HG03025 (cell line): ENCODE measurements around the gene TSPAN2.

Experiments
- ATAC-seq: cut with Tn5 transposase; IDR thresholded peaks from one replicate; pipeline ENCODE4 v1.9.1; 2021; ENCODE audit warnings: mild to moderate bottlenecking, moderate library complexity; ENCODE audit not compliant: unreplicated experiment, low FRiP score

The TSPAN2 gene

DNA sequence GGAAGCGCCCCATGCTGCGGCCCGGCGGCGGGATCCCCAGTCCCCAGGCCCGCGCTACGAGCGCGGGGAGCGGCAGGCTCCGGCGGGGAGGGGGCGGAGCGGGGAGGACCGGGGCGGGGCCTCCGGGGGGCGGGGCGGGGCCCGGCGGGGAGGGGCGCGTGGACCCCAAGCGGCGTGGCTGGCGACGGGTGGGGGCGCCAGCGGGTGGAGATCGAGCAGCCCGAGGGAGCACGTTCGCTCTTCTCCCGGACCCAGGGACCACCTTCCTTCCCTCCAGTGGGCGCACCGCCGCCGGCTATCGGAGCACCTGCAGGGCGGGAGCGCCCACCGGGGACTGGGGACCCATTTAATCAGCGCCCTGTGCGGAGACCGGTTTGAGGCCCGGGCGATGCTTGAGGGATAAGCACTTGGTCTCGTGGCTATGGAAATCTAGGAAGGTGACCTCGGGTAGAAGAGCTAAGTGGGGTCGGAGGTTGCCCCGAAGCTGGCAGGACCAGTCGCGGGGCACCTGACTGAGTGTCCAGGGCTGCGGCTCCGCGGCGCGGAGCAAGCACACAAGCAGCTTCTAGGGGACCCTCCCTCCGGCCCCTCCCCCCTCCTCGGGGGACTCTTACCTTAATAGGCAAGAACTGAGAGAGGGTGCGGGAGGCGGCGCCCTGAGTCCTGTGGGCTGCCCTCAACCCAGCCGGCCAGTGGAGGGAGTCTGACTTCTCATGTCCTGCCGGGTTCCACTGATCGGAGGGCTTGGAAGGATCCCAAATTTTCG, at the start of gene TSPAN2:
TSS of gene TSPAN2 (minus strand) at position 84 of the 766 bp plus-strand sequence. CDS start at position 13, 71 bp downstream.
- no peak for ATAC-seq

DNA sequence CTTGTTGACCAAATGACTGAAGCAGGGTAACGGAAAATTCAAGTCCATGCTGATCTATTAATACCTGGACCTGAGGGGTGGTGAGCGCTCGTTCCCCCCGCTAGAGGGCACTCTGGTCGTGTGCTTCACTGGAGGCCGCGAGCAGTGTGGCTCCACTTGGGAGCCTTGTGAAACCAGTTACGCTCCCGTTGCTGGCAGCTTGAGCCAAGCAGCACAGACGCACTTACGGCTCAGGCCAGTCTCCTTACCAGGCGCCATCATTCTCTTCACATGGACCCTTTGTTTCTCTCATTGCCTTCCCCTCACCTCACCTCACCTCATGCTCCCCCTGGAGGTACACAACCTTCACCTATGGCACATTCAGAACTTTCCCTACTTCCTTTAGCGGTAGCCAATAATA, 49.7 kb upstream of the TSPAN2 start:
- peak; percentile 90 for ATAC-seq

DNA sequence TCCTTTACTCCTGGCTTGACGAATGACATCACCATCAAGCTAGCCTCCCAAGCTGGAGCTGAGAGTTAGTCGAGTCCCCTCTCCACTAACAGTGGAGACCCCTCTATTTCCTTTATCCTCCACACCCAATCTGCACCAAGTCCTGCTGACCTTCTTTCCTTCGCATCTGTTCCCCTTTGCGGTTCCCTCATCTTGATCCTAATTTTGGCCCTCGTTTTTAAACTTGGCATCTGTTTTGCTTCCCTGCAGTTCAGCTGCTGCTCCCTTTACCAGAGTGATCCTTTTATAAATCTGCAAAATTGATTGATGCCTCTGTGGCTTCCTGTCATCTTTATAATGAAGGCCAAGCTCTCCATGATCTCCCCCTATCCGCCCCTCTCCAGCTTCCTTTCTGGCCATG, 49.0 kb upstream of the TSPAN2 start:
- no peak for ATAC-seq

DNA sequence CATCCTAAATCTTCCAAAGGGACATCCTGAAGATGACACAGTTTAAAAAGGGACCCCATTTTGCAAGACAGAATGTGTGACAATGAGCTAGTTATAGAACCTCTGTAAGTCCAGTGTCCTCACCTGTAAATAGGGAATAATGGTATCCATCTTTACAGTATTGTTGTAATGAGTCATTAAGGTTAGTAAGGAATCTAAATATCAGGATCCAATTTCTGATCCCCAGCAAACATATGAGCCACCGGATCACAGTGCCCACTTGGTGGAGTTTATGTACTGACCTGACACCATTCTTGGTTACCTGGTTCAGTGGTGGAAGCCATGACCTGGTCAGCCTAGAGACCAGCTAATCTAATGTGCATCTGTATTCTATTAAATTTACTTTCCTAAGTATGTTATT, 47.9 kb upstream of the TSPAN2 start:
- ATAC-seq, result no peak

DNA sequence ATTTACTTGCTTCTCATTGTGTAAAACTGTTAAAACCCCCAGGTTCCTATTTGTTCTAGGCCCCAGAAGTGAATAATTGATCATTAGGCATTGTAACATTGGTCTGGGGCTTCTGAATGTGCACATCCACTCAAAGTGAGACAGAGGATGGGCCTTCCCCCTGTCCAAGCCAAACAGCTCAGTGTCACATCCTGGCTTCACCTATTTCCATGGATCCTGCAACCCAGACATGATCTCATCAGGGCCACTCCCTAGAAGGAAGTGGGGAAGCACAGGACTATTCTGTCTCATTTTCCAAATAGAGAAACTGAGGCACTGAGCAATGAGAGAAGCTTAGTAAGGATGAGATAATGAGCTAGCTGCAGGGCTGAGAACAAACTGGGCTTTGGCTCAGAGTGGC, 47.4 kb upstream of the TSPAN2 start:
- ATAC-seq, result no peak

DNA sequence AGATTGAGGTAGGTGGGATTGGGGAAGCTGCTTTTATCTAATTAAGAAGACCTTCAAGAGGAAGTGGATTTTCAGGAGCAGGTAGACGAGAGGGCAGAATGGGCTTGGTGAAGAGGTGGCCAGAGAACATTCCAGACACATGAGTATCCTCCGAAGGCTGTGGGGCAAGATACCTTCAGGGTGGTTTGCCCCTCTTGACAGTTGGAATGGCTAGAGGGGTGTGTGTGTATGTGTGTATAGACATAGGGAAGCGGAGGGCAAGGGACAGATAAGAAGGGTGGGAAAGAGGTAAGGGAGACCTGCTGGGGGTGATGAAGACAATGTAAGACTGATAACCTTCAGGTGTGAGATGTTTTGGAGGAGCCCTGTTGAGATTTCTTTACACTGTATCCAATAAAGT, 46.8 kb upstream of the TSPAN2 start:
- no peak for ATAC-seq

DNA sequence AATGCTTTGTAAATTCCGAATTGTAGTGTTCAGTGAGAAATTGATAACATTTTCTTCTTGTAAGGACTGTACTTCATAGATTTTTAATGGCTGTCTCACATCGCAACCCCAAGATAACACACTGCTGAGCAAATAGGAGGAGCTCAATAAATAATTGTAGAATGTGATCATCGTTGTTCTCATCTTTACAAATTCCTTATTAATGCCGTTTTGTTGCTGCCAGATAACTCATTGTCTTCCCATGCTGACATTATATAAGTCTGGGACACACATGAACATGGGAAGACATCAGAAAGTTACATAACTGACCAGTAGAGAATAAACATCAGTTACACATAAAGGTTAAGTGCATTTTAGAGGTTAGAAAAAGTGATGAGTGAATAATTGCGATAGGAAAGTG, 46.4 kb upstream of the TSPAN2 start:
- ATAC-seq, result no peak

DNA sequence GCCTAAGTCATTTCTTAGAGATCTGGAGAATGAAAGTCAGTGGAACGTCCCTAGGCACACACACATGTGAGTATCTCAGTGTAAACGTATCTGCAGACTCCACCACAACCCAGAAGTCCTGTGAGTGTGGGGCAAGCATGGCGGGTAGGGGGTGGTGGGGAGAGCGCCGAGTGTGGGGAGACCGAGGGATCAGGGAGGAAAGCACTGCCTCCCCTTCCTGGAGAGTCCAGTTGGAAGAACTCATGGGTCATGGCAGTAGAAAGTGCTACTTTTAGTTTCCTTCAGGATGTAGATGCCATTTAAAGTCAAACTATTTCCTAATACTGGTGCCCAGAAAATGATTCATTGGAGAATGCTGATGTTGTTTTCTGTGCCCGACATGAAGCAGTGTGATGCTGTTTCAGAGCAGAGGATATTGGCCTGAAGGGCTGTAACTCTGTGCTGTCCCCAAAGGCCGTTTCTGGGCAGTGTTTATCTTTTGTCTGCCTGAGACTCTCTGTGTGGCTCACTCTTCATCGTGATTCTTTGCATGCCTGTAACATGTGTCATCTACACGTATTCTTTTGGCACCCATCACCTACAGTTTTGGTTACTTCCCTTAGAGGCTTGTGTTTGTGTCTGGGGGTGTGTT, 45.7 kb upstream of the TSPAN2 start:
- ATAC-seq, result no peak

DNA sequence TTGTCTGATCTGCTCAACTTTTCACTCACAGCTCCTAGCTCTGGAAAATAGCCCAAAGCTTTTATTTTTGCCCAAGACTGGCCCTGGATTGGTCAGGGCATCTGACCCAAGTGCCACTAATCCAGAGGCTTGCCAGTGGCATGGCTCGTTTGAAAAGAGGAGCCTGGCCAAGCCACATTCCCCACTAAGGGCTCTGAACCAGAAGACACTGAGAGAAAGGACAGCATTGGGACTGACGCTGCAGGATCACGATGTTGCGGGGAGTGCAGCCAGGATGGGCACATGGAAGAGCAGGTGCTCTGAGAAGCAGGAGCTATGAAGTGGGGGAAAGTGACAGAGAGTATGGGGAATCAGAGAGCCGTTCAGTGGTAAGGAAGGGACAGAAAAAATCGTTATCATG, 44.9 kb upstream of the TSPAN2 start:
- ATAC-seq, result no peak

DNA sequence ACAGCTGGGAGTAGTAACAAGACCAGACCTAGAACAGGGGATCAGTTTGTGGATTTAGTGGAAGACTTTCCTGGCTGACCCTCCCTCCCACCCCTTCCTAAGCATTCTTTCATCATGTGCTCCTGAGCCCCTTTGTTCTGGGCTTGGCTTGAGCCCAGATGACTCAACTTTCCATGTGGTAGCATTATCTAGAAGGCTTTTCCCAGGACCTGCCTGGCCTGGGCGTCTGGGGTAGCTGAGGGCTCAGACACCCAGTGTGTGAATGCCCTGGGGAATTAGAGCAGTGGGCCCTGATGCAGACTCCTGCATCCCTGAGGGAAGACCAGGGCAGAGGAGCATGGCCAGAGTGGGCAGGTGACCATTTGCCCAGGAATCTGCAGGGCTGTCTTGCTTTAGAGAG, 44.1 kb upstream of the TSPAN2 start:
- ATAC-seq, result no peak

DNA sequence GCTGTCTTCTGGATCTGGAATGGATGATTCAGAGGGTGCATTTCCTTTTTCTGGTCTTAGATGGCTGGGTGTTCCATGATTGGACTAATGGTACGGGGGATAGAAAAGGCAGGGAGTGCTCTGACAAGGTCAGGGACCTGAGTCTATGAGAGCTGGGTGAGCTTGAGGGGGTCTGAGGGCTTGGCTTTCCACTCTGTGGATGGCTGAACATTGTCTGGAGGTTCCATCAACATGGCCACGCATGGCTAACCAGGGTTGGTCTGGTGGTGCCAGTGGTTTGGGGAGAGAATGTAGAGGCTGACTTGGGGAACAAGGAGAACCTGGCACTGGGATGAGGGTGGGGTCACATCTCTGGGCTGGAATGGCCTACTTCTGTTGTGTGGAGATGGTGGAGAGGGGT, 41.5 kb upstream of the TSPAN2 start:
- no peak for ATAC-seq

DNA sequence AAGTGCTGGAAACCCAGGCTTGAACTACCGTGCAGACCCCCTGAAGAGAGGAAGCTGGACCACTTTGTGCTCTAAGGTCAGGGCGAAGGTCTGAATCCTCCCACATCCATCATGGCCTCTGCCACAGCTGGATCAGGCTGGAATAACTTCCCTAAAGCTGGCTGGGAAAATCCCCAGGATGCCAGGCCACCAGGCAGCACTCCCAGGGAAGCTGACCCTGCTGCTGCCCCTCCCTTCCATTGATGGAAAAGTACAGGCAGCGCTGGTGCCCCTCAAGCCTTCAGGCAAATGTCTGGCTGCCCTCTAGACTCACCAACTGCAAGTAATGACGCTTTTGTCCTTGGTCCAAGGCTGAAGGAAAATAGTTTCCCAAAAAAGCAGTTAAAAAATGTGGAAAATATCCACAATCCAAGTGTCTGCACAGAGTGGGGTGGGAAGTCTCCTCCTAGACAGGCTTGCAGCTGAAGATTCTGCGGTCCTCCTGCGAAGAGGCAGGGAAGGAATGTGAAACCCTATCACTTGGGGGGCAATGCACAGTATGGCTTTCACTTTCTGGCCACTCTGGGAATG, 39.9 kb upstream of the TSPAN2 start:
- no peak for ATAC-seq

DNA sequence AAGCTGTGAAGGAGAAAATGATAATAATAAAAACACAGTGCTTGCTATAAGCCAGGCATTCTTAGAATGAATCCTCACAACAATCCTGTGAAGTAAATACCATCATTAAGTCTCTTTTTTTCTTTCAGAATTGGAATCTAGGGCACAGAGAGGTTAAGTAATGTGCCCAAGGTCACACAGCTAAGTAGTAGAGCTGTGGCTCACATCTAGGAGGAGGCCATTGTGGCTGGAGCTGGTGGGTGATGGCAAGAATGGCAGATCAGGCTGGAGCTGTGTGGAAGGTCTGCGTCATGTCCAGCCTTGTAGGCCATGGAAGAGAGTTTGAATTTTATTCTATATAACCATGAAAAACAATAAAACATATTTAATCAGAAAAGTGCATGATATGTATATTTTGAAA, 38.2 kb upstream of the TSPAN2 start:
- ATAC-seq, result no peak

DNA sequence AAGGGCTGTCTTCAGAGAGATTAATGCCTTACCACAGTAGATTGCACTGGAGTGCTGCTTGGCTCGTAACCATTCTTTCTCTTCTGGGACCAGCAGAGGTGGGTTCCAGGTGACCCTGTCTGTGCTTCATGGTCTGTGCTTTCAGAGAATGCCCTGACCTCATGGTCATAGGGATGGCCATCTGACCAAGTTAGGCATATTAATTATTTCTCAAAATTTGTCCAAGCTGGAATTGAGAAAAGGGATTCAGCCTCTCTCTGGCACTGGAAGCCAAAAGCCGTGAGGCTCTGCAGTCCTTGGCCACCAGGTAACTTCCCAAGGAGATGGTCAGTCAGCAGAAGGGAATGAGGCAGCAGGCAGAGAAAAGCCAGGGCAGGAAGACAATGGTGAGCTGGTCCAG, 37.2 kb upstream of the TSPAN2 start:
- no peak for ATAC-seq

DNA sequence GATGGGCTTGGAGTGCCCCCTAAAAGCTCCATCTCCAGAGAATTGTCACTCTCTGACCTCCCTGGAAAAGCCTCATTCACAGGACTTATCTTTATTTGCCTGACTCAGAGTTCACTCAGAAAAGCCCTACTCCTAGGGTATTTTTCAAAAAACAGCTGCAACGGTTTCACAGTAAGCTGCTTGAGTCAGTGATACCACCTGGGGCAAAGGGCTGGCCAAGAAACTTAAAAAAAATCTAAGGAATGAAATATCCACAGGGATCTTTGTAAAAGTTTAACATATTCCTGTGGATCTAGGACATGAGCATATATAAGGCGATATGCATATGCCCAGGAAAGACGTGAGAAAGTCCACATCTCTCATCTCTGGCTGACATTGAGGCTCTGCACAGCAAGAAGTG, 33.8 kb upstream of the TSPAN2 start:
- ATAC-seq, result no peak

DNA sequence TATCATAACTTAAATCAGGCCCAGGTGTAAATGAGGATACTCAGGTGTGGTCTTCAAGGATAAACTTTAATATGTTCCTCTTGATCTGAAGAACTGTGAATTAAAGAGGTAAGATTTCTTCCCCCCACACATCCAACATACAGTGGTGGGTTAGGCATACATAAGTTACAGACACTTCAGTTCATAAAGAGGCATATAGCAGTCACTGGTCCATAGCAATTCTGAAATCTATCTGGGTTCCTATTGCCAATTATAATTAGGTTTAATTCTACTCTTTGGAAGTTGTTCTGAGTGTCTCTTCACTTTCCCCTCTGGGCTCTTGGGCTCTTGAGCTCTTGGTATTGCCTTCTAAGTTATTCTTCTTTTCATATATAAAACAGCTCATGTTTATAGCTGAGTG, 32.5 kb upstream of the TSPAN2 start:
- no peak for ATAC-seq

DNA sequence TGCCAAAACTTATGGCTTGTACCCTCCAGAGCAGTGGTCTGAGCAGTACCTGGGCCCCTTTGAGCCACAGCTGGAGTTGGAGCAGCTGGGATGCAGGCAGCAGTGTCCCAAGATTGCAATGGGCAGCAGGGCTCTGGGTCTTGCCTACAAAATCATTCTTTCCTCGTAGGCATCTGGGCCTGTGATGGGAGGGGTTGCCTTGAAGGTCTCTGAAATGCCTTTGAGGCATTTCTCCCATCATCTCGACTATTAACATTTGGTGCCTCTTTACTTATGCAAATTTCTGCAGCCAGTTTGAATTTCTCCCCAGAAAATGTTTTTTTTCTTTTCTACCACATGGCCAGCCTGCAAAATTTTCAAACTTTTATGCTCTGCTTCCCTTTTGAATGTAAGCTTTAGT, 31.0 kb upstream of the TSPAN2 start:
- ATAC-seq, result no peak

DNA sequence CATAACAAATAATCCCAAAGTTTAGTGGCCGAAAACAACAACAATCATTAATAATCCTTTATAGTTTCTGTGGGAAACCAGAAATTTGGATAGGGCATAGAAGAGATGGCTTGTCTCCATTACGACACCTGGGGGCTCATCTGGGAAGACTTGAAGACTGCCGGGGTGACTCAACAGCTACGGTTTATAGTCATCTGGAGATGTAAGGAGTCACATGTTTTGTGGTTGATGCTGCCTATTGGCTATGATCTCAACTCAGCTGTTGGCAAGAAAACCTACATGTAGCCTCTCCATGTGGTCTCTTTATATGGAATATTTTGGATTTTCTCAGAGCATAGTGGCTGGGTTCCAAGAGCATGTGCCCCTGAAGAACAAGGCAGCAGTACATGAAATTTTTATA, 29.3 kb upstream of the TSPAN2 start:
- ATAC-seq, result no peak

DNA sequence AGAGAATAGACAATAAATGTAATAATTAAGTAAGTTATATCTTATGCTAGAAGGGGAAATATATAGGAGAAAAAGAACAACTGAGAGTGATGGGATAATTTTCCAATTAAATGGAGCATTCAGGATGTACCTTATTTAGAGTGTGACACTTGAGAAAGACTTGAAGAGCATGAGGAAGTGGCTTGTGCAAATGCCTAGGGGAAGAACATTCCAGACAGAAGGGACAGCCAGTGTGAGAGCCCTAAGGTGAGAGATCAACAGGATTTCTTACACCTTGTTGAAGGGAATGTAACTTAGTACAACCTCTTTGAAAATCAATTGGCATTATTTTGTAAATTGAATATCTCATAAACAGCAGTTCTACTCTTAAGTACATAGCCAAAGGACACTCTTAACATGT, 28.8 kb upstream of the TSPAN2 start:
- no peak for ATAC-seq

DNA sequence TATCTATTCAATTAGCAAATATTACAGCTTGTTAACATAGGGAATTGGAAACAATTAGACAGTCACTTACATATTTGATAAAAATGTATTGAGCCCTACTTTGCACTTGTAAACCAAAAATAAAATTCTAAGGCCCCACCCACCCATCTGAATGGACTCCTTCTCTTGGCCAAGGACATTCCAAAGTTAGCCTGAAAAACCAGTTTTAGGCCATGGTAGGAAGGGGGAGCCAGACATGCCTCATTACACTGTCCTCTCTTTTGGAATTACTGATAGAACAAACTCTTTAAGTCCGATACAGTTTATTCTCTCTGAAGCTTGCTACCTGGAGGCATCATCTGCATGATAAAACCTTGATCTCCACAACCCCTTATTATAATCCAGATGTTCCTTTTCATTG, 28.0 kb upstream of the TSPAN2 start:
- no peak for ATAC-seq

DNA sequence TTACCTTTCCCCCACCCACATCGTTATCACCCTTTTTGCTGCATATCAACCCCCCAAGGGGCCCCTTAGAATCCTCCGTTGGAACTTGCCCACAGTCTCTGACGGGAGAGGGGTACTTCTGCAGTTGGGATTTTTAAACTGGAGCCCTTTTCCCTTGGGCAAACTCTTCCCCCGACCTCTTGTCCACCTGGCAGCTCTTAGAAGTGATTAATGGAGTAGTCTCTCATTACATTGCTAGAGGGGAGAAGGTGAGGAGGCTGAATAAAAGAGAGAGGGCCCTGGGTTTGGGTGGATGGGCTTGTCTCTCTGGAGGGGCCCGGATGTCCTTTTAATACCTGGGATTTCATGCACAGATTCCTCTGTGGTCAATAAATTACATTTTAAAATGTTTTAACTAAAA, 27.2 kb upstream of the TSPAN2 start:
- ATAC-seq, result no peak

DNA sequence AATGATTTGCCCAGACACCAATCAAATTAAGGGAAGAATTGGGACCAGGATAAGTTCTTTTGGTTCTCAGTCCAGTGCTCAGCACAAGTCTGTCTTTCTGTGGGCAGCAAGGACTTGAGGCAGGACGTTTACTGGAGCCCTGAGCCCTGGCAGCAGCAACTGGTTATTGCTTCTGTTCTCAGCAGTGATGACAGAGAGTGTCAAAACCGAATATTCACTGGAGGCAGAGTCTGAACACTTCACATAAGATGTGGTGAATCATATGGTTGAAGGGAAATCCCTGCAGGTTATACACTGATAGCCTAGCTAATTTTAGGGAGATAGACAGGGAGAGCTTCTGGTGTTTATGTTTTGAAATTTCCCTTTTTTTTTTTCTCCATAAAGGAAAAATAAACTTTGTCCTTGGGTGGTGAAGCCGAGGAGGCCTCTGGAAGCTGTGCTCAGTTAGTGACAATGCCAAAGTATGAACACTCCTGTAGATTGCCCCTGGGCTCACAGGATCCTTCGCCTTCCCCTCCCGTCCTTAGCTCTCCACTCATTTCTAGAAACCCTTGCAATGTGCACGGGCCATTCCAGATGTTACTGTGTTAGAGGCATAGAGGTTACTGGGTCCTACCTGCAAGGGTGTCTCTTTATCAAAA, 26.3 kb upstream of the TSPAN2 start:
- no peak for ATAC-seq
